Measurements from ENCODE around the gene GNAS-AS1.

DNA sequence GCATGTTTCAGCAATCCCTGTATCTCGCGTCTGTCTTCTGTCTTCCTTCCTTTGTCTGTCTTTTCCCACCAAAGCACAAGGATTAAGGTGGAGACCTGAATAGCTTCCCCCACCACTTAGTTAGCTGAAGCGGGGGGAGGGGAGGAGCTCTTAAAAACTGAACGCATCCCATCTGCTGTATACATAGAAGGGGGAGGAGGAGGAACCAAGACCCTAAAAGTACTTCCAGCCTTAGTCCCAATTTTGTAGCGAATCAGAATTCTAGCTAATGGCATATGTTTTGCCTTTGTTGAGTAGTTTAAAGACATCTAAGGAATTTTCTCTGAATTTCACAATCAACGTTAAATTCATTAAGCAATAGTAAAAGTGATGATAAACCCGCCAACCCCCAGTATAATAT is 49.7 kb upstream of the GNAS-AS1 start:
- TF ChIP-seq YY1 (IDR thresholded peaks at IDR 0.05; ENCODE audit: insufficient read depth, insufficient read length) (no peak), SUZ12 (IDR thresholded peaks at IDR 0.05; ENCODE audit: extremely low read depth, insufficient read depth, insufficient read length) (no peak)

Measured in NT2/D1 (cell line).